Kidney capillary endothelial cell (primary cell): ENCODE data around the gene DUOXA2.
"Not testable (repeated sequence)": the region's sequence is repeated elsewhere in the genome, so short reads cannot be mapped to it uniquely, and the experiment has no call there.

Experiments used
- DNase-seq: peaks from one replicate; pipeline ENCODE4 v3.0.0-alpha.2; 2018; ENCODE audit warnings: low spot score

DUOXA2 gene

GRCh38 chr15:45095661-45096060 is 18.5 kb upstream of the DUOXA2 start:
- DNase-seq = no peak

GRCh38 chr15:45097466-45097865 is 16.7 kb upstream of the DUOXA2 start:
- DNase-seq = no peak

- no peak for DNase-seq
Measured at GRCh38 chr15:45099549-45100165, 14.5 kb upstream of the DUOXA2 start.

GRCh38 chr15:45100884-45101625 is 13.1 kb upstream of the DUOXA2 start:
- no peak for DNase-seq

- DNase-seq = no peak
Measured at GRCh38 chr15:45101749-45102148, 12.4 kb upstream of the DUOXA2 start.

GRCh38 chr15:45102226-45102625 is 11.9 kb upstream of the DUOXA2 start:
- no peak for DNase-seq

- not testable (repeated sequence) for DNase-seq
Measured at GRCh38 chr15:45104170-45104569, 10.0 kb upstream of the DUOXA2 start.

- DNase-seq = no peak
Measured at GRCh38 chr15:45105586-45105985, 8.5 kb upstream of the DUOXA2 start.

GRCh38 chr15:45106002-45106790 is 7.9 kb upstream of the DUOXA2 start:
- no peak for DNase-seq

GRCh38 chr15:45107941-45108630 is 6.0 kb upstream of the DUOXA2 start:
- no peak for DNase-seq

- no peak for DNase-seq
Measured at GRCh38 chr15:45110256-45110820, 3.8 kb upstream of the DUOXA2 start.

- no peak for DNase-seq
Measured at GRCh38 chr15:45111390-45112142, 2.6 kb upstream of the DUOXA2 start.

- DNase-seq = no peak
Measured at GRCh38 chr15:45112143-45112590, 2.0 kb upstream of the DUOXA2 start.

- no peak for DNase-seq
Measured at GRCh38 chr15:45112591-45113379, 1.3 kb upstream of the DUOXA2 start.

GRCh38 chr15:45113380-45113990 is 641 bp upstream of the DUOXA2 start:
- no peak for DNase-seq

GRCh38 chr15:45114751-45115085 is 592 bp downstream of the DUOXA2 start:
- DNase-seq = no peak

- no peak for DNase-seq
Measured at GRCh38 chr15:45115312-45115820, 1.2 kb downstream of the DUOXA2 start.

GRCh38 chr15:45116006-45116481 is 1.9 kb downstream of the DUOXA2 start:
- DNase-seq = no peak

- DNase-seq = no peak
Measured at GRCh38 chr15:45116482-45117307, 2.6 kb downstream of the DUOXA2 start.
